Panc1 (cell line): ENCODE results near the gene TFCP2L1. TPM values are rescaled to one million over a fixed set of nuclear protein-coding genes. Genes with fewer than 3 reads are reported as not detected.

ENCODE experiments used
- ATAC-seq: fragments of 200-7000 bp; cut with Tn5 transposase; 2 replicates; pipeline ENCODE4 v1.9.1; 2020; ENCODE audit warnings: mild to moderate bottlenecking, moderate library complexity
- BruUV-seq: library from RNA; stranded (reverse); fragments of 400-500 nt; replicated peaks from 2 replicates; lab custom pipeline; 2021; lab: Mats Ljungman, UMichigan
- CTCF ChIA-PET: fragments of 300-600 bp; sonication (Branson Sonifier 250); formaldehyde crosslinking; loops from one replicate; lab custom pipeline; 2022; ENCODE audit warnings: antibody characterized with exemption; lab: Charles Lee
- POLR2A ChIA-PET: fragments of 300-600 bp; sonication (Branson Sonifier 250); formaldehyde crosslinking; loops from one replicate; lab custom pipeline; 2022; ENCODE audit warnings: antibody characterized with exemption; lab: Charles Lee
- DNase-seq: peaks from one replicate; pipeline ENCODE4 v3.0.0-alpha.2; 2010; ENCODE audit warnings: low read depth, low spot score
- H3K27ac ChIP-seq: 2 replicates; pipeline ENCODE4 v1.5.1; 2011; ENCODE audit warnings: mild to moderate bottlenecking, low read length, inconsistent platforms
- H3K27me3 ChIP-seq: fragments of 200-500 bp; sonication (Bioruptor generic); 2 replicates; pipeline ENCODE4 v1.6.0; 2014; ENCODE audit warnings: low read length, inconsistent platforms; ENCODE audit not compliant: control insufficient read depth, insufficient read depth
- H3K36me3 ChIP-seq: fragments of 200-500 bp; sonication (Bioruptor generic); 2 replicates; pipeline ENCODE4 v1.5.1; 2014; ENCODE audit warnings: inconsistent platforms, mild to moderate bottlenecking, low read length, moderate library complexity; ENCODE audit not compliant: control insufficient read depth, insufficient read depth
- H3K4me1 ChIP-seq: 2 replicates; pipeline ENCODE4 v1.5.1; 2011; ENCODE audit warnings: inconsistent platforms, mild to moderate bottlenecking, low read length, moderate library complexity; ENCODE audit not compliant: control insufficient read depth, insufficient read depth
- H3K4me3 ChIP-seq, 2 experiments: 2 replicates each; pipeline ENCODE4 v1.5.1; 2011 to 2012; ENCODE audit warnings: low read depth in 2 of 2, low read length in 2 of 2, mild to moderate bottlenecking in 2 of 2, inconsistent platforms in 1 of 2, moderate library complexity in 1 of 2
- H3K9me3 ChIP-seq: fragments of 200-500 bp; sonication (Bioruptor generic); 2 replicates; pipeline ENCODE4 v1.5.1; 2014; ENCODE audit warnings: low read depth, mild to moderate bottlenecking, inconsistent platforms, low read length, moderate library complexity; ENCODE audit not compliant: control insufficient read depth, insufficient read depth
- CTCF ChIP-seq: fragments of 450-650 bp; IDR thresholded peaks from 2 replicates; pipeline ENCODE4 v1.5.1; 2017; ENCODE audit warnings: mild to moderate bottlenecking
- POLR2AphosphoS5 ChIP-seq: IDR thresholded peaks from 2 replicates; pipeline ENCODE4 v1.6.1; 2012; ENCODE audit warnings: mild to moderate bottlenecking, low read depth, low read length, moderate library complexity
- REST ChIP-seq, 2 experiments: IDR thresholded peaks; 2 replicates each; pipeline ENCODE4 v1.6.1; 2011 to 2012; ENCODE audit warnings: low read depth in 2 of 2, control low read depth in 1 of 2, low read length in 1 of 2, mild to moderate bottlenecking in 1 of 2, moderate library complexity in 1 of 2; ENCODE audit not compliant: insufficient read depth in 1 of 2
- SIN3A ChIP-seq: IDR thresholded peaks from 2 replicates; pipeline ENCODE4 v1.6.1; 2012; ENCODE audit warnings: low read depth, mild to moderate bottlenecking, low read length, moderate library complexity, borderline replicate concordance; ENCODE audit not compliant: insufficient read depth
- TCF7L2 ChIP-seq: IDR thresholded peaks from 2 replicates; pipeline ENCODE4 v1.6.1; 2011; ENCODE audit warnings: mild to moderate bottlenecking, low read depth, low read length, inconsistent platforms
- in situ Hi-C: cut with HindIII; loops from 2 replicates; pipeline ENCODE4 v1.10.0; 2016; ENCODE audit warnings: low sequenced_read_pairs, low pct_unique_long_range_greater_than_20kb
- intact Hi-C: fragments of 100-400 bp; cut with micrococcal nuclease; formaldehyde crosslinking; loops from one replicate; pipeline ENCODE4 v1.10.0; 2022; ENCODE audit not compliant: unreplicated experiment
- total RNA-seq: library from RNA; stranded (reverse); gene quantifications from one replicate; pipeline ENCODE4 v1.2.1, GENCODE V29; 2021; ENCODE audit not compliant: unreplicated experiment

TFCP2L1 gene
- total RNA-seq, 1 experiment from 2014 or later, result 4.9 TPM

GRCh38 chr2:121175326-121175725 lies 109.7 kb downstream of the TFCP2L1 start:
- no peak for TF ChIP-seq TCF7L2
- TF ChIP-seq CTCF, result no peak
- no peak for TF ChIP-seq REST (IDR thresholded peaks at IDR 0.05; ENCODE audit: insufficient read depth in 1 of 2, low read depth in 2 of 2, low read length in 1 of 2)
- TF ChIP-seq SIN3A, result no peak
- TF ChIP-seq POLR2AphosphoS5, result no peak
- intact Hi-C loops, result no loop called here
- no peaks in the 10 kb centered on the region for H3K36me3 ChIP-seq

GRCh38 chr2:121173806-121174205 lies 111.2 kb downstream of the TFCP2L1 start:
- POLR2A ChIA-PET, result no interaction called here
- DNase-seq (no peak), ATAC-seq (no peak)
- CTCF ChIA-PET, result no interaction called here
- TF ChIP-seq REST (IDR thresholded peaks at IDR 0.05; ENCODE audit: insufficient read depth in 1 of 2, low read depth in 2 of 2, low read length in 1 of 2) (no peak), TCF7L2 (no peak), CTCF (no peak), POLR2AphosphoS5 (no peak), SIN3A (no peak)
- intact Hi-C loops, result no loop called here
- in situ Hi-C loops, result no loop called here
- Histone ChIP-seq H3K4me3 (no peak overlapping the region), H3K9me3 (no peaks in the 10 kb centered on the region), H3K27me3 (no peaks in the 10 kb centered on the region), H3K27ac (no peak overlapping the region), H3K4me1 (no peaks in the 10 kb centered on the region), H3K36me3 (no peaks in the 10 kb centered on the region)
- BruUV-seq, result no TSS peak

More at GRCh38 chr2:121175326-121175725, 109.7 kb downstream of the TFCP2L1 start:
- in situ Hi-C loops, result no loop called here
- ChIA-PET CTCF (interaction anchor here (0.7 kb wide), 1 partner anchor 73 kb away, joined by 3 read pairs; no protein-coding TSS in a partner anchor), POLR2A (no interaction called here)
- Histone ChIP-seq H3K4me1 (no peaks in the 10 kb centered on the region), H3K27ac (no peak overlapping the region), H3K27me3 (no peaks in the 10 kb centered on the region; the same call in 1 of the 2 replicates), H3K9me3 (no peaks in the 10 kb centered on the region), H3K4me3 (no peak overlapping the region)
- DNase-seq, result no peak
- ATAC-seq, result no peak
- no TSS peak for BruUV-seq
